Neuronal stem cell (in vitro differentiated cells): ENCODE results near the gene PRUNE2.

Experiments used
- DNase-seq: peaks from one replicate; pipeline ENCODE4 v3.0.0-alpha.2; 2013; ENCODE audit warnings: low spot score
- H2AFZ ChIP-seq: one replicate; pipeline ENCODE4 v1.6.1; 2013; ENCODE audit warnings: mild to moderate bottlenecking, low read length, inconsistent platforms
- H2AK5ac ChIP-seq: 2 replicates; pipeline ENCODE4 v1.6.1; 2013; ENCODE audit warnings: low read depth, mild to moderate bottlenecking, inconsistent platforms, low read length, moderate library complexity, mixed read lengths
- H2BK120ac ChIP-seq: 2 replicates; pipeline ENCODE4 v1.6.1; 2013; ENCODE audit warnings: low read depth, mild to moderate bottlenecking, inconsistent platforms, low read length, moderate library complexity, mixed read lengths
- H2BK12ac ChIP-seq: one replicate; pipeline ENCODE4 v1.6.1; 2013; ENCODE audit warnings: low read length, inconsistent platforms
- H2BK15ac ChIP-seq: 2 replicates; pipeline ENCODE4 v1.6.1; 2013; ENCODE audit warnings: mild to moderate bottlenecking, low read length, inconsistent platforms, mixed read lengths
- H2BK5ac ChIP-seq: one replicate; pipeline ENCODE4 v1.6.1; 2013; ENCODE audit warnings: inconsistent platforms, mild to moderate bottlenecking, low read length, moderate library complexity
- H3K14ac ChIP-seq: one replicate; pipeline ENCODE4 v1.6.1; 2013; ENCODE audit warnings: low read length, inconsistent platforms
- H3K18ac ChIP-seq: 2 replicates; pipeline ENCODE4 v1.6.1; 2013; ENCODE audit warnings: low read length, inconsistent platforms
- H3K23ac ChIP-seq: 2 replicates; pipeline ENCODE4 v1.6.1; 2013; ENCODE audit warnings: low read depth, mild to moderate bottlenecking, mixed read lengths, low read length, inconsistent platforms; ENCODE audit not compliant: poor library complexity
- H3K27ac ChIP-seq: replicated peaks from 3 replicates; pipeline ENCODE4 v1.5.1; 2013; ENCODE audit warnings: low read length, inconsistent platforms
- H3K27me3 ChIP-seq, 3 experiments: 2 replicates each; pipeline ENCODE4 v1.6.1; 2013; ENCODE audit warnings: low read length in 3 of 3, mild to moderate bottlenecking in 2 of 3, inconsistent platforms in 1 of 3, low read depth in 1 of 3, mixed read lengths in 1 of 3, moderate library complexity in 1 of 3; ENCODE audit not compliant: control insufficient read depth in 3 of 3, insufficient read depth in 3 of 3
- H3K36me3 ChIP-seq, 2 donors: replicated peaks in 1 of 2; 2 replicates each; pipeline ENCODE4 v1.6.1; 2013; ENCODE audit warnings: low read length in 2 of 2; ENCODE audit not compliant: control insufficient read depth in 2 of 2, insufficient read depth in 2 of 2
- H3K4ac ChIP-seq: 2 replicates; pipeline ENCODE4 v1.6.1; 2013; ENCODE audit warnings: inconsistent platforms, mild to moderate bottlenecking, low read length, moderate library complexity
- H3K4me1 ChIP-seq, 2 donors: 1 replicate in 1 of 2; 2 replicates in 1 of 2; pipeline ENCODE4 v1.6.1; 2013; ENCODE audit warnings: low read length in 2 of 2, low read depth in 1 of 2; ENCODE audit not compliant: control insufficient read depth in 2 of 2, insufficient read depth in 1 of 2
- H3K4me2 ChIP-seq: one replicate; pipeline ENCODE4 v1.6.1; 2013; ENCODE audit warnings: mild to moderate bottlenecking, low read length, inconsistent platforms; ENCODE audit not compliant: insufficient read depth, poor library complexity, severe bottlenecking
- H3K4me3 ChIP-seq, 2 donors: 2 replicates each; pipeline ENCODE4 v1.5.1; 2013; ENCODE audit warnings: low read length in 2 of 2, mild to moderate bottlenecking in 2 of 2, inconsistent platforms in 1 of 2, moderate library complexity in 1 of 2
- H3K79me1 ChIP-seq: one replicate; pipeline ENCODE4 v1.6.1; 2013; ENCODE audit warnings: low read depth, mild to moderate bottlenecking, inconsistent platforms, low read length, moderate library complexity
- H3K9ac ChIP-seq: one replicate; pipeline ENCODE4 v1.6.1; 2013; ENCODE audit warnings: mild to moderate bottlenecking, low read depth, low read length, inconsistent platforms; ENCODE audit not compliant: poor library complexity
- H3K9me3 ChIP-seq, 2 donors: replicated peaks in 1 of 2; 2 replicates each; pipeline versions ENCODE3 to v1.6.1; 2013; ENCODE audit warnings: low read length in 2 of 2, mild to moderate bottlenecking in 2 of 2, inconsistent platforms in 1 of 2, low read depth in 1 of 2, mixed read lengths in 1 of 2, moderate library complexity in 1 of 2; ENCODE audit not compliant: control insufficient read depth in 2 of 2, insufficient read depth in 1 of 2
- H4K8ac ChIP-seq: one replicate; pipeline ENCODE4 v1.6.1; 2013; ENCODE audit warnings: low read depth, mild to moderate bottlenecking, inconsistent platforms, low read length, moderate library complexity
- H4K91ac ChIP-seq: one replicate; pipeline ENCODE4 v1.6.1; 2013; ENCODE audit warnings: low read length, low read depth, mild to moderate bottlenecking, inconsistent platforms; ENCODE audit not compliant: poor library complexity
- WGBS, 2 donors: extraction: QIAGEN DNeasy Blood & Tissue Kit; methylation state at CpG; one replicate each; pipeline ENCODE4 v1.1.7; 2013; ENCODE audit warnings: missing lambda C conversion rate in 2 of 2, mixed read lengths in 1 of 2; ENCODE audit not compliant: insufficient read length in 2 of 2, insufficient replicate concordance in 1 of 2; ENCODE audit errors: extremely low coverage in 2 of 2; 5-methylcytosine and 5-hydroxymethylcytosine counted together

Gene PRUNE2

GRCh38 chr9:76691517-76692313, 214.2 kb downstream of the PRUNE2 start:
- H2AK5ac ChIP-seq, result no peak overlapping the region
- peak overlapping the region; percentile 31 for H3K18ac ChIP-seq
- peak overlapping the region; percentile 46 to 77 for H3K4me3 ChIP-seq
- H2BK120ac ChIP-seq, result no peak overlapping the region
- no peak overlapping the region for H3K27ac ChIP-seq
- no peak overlapping the region for H3K14ac ChIP-seq
- no peak overlapping the region for H3K9ac ChIP-seq
- H3K23ac ChIP-seq, result no peak overlapping the region
- H3K4me2 ChIP-seq, result peak overlapping the region; percentile 71
- no peak overlapping the region for H2BK15ac ChIP-seq
- no peaks in the 10 kb centered on the region for H3K79me1 ChIP-seq
- no peak overlapping the region for H3K4ac ChIP-seq
- no peak overlapping the region for H2BK5ac ChIP-seq
- no peaks in the 10 kb centered on the region for H3K4me1 ChIP-seq
- H2AFZ ChIP-seq, result peak overlapping the region; percentile 93
- DNase-seq, result no peak
- no peak overlapping the region for H4K8ac ChIP-seq
- H3K36me3 ChIP-seq, result no peaks in the 10 kb centered on the region
- no peak overlapping the region for H4K91ac ChIP-seq
- no CpG with 5 or more reads among the region's 13 CpGs for WGBS, 2 donors
- no peak overlapping the region for H2BK12ac ChIP-seq
- H3K9me3 ChIP-seq, result no peaks in the 10 kb centered on the region
- H3K27me3 ChIP-seq, result no peaks in the 10 kb centered on the region

- WGBS, 2 donors, result no CpG with 5 or more reads among the region's 5 CpGs
- Histone ChIP-seq H2BK12ac (no peak overlapping the region), H3K4me1 (no peaks in the 10 kb centered on the region), H3K9me3 (no peaks in the 10 kb centered on the region), H2BK120ac (no peak overlapping the region), H3K36me3 (no peaks in the 10 kb centered on the region), H3K9ac (no peak overlapping the region), H3K27ac (no peak overlapping the region), H2BK15ac (no peak overlapping the region), H3K23ac (no peak overlapping the region), H3K4ac (no peak overlapping the region), H3K79me1 (no peaks in the 10 kb centered on the region), H4K91ac (no peak overlapping the region), H3K4me2 (no peak overlapping the region), H3K27me3 (no peaks in the 10 kb centered on the region), H3K14ac (no peak overlapping the region), H4K8ac (no peak overlapping the region), H3K4me3 (no peak overlapping the region), H2AK5ac (no peak overlapping the region), H3K18ac (no peak overlapping the region), H2BK5ac (no peak overlapping the region), H2AFZ (peak overlapping the region; percentile 93)
- DNase-seq, result no peak
Observed at GRCh38 chr9:76690973-76691370, 214.9 kb downstream of the PRUNE2 start.

GRCh38 chr9:76690246-76690972, 215.5 kb downstream of the PRUNE2 start:
- Histone ChIP-seq H2AFZ (no peak overlapping the region), H3K18ac (no peak overlapping the region), H4K91ac (no peak overlapping the region), H3K23ac (no peak overlapping the region), H3K9ac (no peak overlapping the region), H3K27ac (no peak overlapping the region), H2BK12ac (no peak overlapping the region), H3K14ac (no peak overlapping the region), H3K36me3 (no peaks in the 10 kb centered on the region), H2AK5ac (no peak overlapping the region), H3K4me2 (no peak overlapping the region), H2BK15ac (no peak overlapping the region), H3K79me1 (no peaks in the 10 kb centered on the region), H3K4me1 (no peaks in the 10 kb centered on the region), H2BK5ac (no peak overlapping the region), H3K4me3 (no peak overlapping the region), H3K27me3 (no peaks in the 10 kb centered on the region), H4K8ac (no peak overlapping the region), H3K9me3 (no peaks in the 10 kb centered on the region), H3K4ac (no peak overlapping the region), H2BK120ac (no peak overlapping the region)
- no peak for DNase-seq
- no CpG with 5 or more reads among the region's 1 CpG for WGBS, 2 donors

GRCh38 chr9:76688471-76689238, 217.3 kb downstream of the PRUNE2 start:
- Histone ChIP-seq H3K79me1 (no peaks in the 10 kb centered on the region), H3K14ac (no peak overlapping the region), H3K4me3 (no peak overlapping the region), H3K9me3 (no peaks in the 10 kb centered on the region), H2AFZ (no peak overlapping the region), H3K9ac (no peak overlapping the region), H3K4ac (no peak overlapping the region), H2AK5ac (no peak overlapping the region), H3K36me3 (no peaks in the 10 kb centered on the region), H2BK12ac (no peak overlapping the region), H4K8ac (no peak overlapping the region), H2BK120ac (no peak overlapping the region), H3K4me2 (no peak overlapping the region), H3K23ac (no peak overlapping the region), H3K27me3 (no peaks in the 10 kb centered on the region), H3K4me1 (peaks cover 0 to 2% of the 10 kb centered on the region in 2 donors), H4K91ac (no peak overlapping the region), H2BK5ac (no peak overlapping the region), H2BK15ac (no peak overlapping the region), H3K27ac (no peak overlapping the region), H3K18ac (no peak overlapping the region)
- no peak for DNase-seq
- no CpG with 5 or more reads among the region's 3 CpGs for WGBS, 2 donors
